ENCODE results near the gene NTM.

DNA sequence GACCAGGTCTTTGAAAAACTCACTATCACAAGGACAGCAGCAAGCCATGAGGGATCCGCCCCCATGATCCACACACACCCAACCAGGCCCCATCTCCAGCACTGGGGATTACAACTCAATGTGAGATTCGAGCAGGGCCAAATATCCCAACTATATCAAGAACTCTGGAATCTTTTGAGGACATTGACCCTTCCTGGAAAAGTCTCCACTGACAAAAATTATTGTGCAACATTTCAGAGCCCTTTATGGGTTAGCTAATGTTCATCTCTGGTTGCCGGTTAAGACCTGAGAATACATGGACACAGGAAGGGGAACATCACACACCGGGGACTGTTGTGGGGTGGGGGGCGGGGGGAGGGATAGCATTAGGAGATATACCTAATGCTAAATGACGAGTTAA is 479.1 kb downstream of the NTM start:
- TF ChIP-seq POLR2A (IDR thresholded peaks at IDR 0.05; ENCODE audit: low read depth, low read length): no peak
- TF ChIP-seq POLR2AphosphoS5 (IDR thresholded peaks at IDR 0.05; ENCODE audit: low read depth, low read length): no peak
- TF ChIP-seq TAF1 (IDR thresholded peaks at IDR 0.05; ENCODE audit: borderline replicate concordance, low read depth, low read length): no peak

All from GM12892 (cell line).